GM18867 (cell line): ENCODE results near the gene SSX4B.
"Not testable (repeated sequence)": the region's sequence is repeated elsewhere in the genome, so short reads cannot be mapped to it uniquely, and the experiment has no call there.

Experiments used
- ATAC-seq: cut with Tn5 transposase; IDR thresholded peaks from one replicate; pipeline ENCODE4 v1.9.1; 2021; ENCODE audit warnings: mild to moderate bottlenecking, moderate library complexity; ENCODE audit not compliant: unreplicated experiment

SSX4B gene

GRCh38 chrX:48356315-48357094, 55.3 kb downstream of the SSX4B start, which contains the start of gene SSX3:
Gene SSX3 (minus strand): TSS chrX:48356703. CDS start chrX:48355249, 1,454 bp downstream.
- ATAC-seq: not testable (repeated sequence)
